Measurements from ENCODE around the gene TIMM10.
A peak's percentile ranks its signal among the peaks of the same experiment; 100 is the strongest.

TIMM10 gene

GRCh38 chr11:57513911-57514537 lies 16.5 kb downstream of the TIMM10 start:
- peaks cover 23% of the 10 kb centered on the region for H3K27me3 ChIP-seq (ENCODE audit: insufficient read depth, low read length, poor library complexity)
- no peaks in the 10 kb centered on the region for H4K20me1 ChIP-seq (ENCODE audit: insufficient read depth, low read length)
- H3K36me3 ChIP-seq (ENCODE audit: insufficient read depth, low read length): no peaks in the 10 kb centered on the region
- H3K4me3 ChIP-seq (ENCODE audit: low read depth in 1 of 2, low read length in 2 of 2): peak overlapping the region in 1 of 2 experiments; percentile 97; a peak in 2 of 4 replicates
- H2AFZ ChIP-seq (ENCODE audit: low read depth, low read length): peak overlapping the region; percentile 96
- no peak for DNase-seq
- H3K4me1 ChIP-seq (ENCODE audit: insufficient read depth, low read length): peaks cover 28% of the 10 kb centered on the region
- H3K79me2 ChIP-seq (ENCODE audit: insufficient read depth, low read length): no peaks in the 10 kb centered on the region
- TF ChIP-seq, protein P1, sequence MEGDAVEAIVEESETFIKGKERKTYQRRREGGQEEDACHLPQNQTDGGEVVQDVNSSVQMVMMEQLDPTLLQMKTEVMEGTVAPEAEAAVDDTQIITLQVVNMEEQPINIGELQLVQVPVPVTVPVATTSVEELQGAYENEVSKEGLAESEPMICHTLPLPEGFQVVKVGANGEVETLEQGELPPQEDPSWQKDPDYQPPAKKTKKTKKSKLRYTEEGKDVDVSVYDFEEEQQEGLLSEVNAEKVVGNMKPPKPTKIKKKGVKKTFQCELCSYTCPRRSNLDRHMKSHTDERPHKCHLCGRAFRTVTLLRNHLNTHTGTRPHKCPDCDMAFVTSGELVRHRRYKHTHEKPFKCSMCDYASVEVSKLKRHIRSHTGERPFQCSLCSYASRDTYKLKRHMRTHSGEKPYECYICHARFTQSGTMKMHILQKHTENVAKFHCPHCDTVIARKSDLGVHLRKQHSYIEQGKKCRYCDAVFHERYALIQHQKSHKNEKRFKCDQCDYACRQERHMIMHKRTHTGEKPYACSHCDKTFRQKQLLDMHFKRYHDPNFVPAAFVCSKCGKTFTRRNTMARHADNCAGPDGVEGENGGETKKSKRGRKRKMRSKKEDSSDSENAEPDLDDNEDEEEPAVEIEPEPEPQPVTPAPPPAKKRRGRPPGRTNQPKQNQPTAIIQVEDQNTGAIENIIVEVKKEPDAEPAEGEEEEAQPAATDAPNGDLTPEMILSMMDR (IDR thresholded peaks at IDR 0.05; ENCODE audit: borderline replicate concordance, extremely low read depth, low read length, poor library complexity, severe bottlenecking): no peak
- TF ChIP-seq EZH2 (IDR thresholded peaks at IDR 0.05; ENCODE audit: borderline replicate concordance, low read depth, low read length, severe bottlenecking): no peak
- H3K27ac ChIP-seq (ENCODE audit: low read length): no peak overlapping the region
- peak overlapping the region; percentile 74 for H3K9ac ChIP-seq (ENCODE audit: low read depth, low read length)
- no peaks in the 10 kb centered on the region for H3K9me3 ChIP-seq (ENCODE audit: insufficient read depth, low read length, severe bottlenecking)
- H3K4me2 ChIP-seq (ENCODE audit: insufficient read depth, low read length): peak overlapping the region; percentile 89
- ATAC-seq (ENCODE audit: insufficient read depth, low read depth): no peak

DNA sequence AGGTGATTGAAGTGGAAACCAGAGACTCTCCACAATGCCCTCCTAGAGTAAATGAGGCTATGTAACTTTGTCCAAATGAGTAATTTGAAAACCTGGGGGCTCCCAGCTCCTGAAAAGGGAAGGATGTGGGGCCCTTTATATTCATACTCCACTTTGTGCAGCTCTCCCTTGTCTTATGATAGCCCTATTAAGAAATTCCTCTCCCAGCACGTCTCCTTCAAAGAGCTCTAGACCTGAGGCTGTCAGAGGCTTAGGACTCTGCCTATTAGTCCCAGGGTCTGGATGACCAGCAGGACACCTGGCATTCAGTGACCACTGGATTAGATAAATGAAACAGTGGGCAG lies 17.1 kb downstream of the TIMM10 start:
- ATAC-seq (ENCODE audit: insufficient read depth, low read depth) (no peak), DNase-seq (no peak)
- no peak overlapping the region for H3K4me3 ChIP-seq (ENCODE audit: low read depth in 1 of 2, low read length in 2 of 2)
- TF ChIP-seq, protein P1 (IDR thresholded peaks at IDR 0.05; ENCODE audit: borderline replicate concordance, extremely low read depth, low read length, poor library complexity, severe bottlenecking): no peak
- no peak for TF ChIP-seq EZH2 (IDR thresholded peaks at IDR 0.05; ENCODE audit: borderline replicate concordance, low read depth, low read length, severe bottlenecking)
- no peaks in the 10 kb centered on the region for H4K20me1 ChIP-seq (ENCODE audit: insufficient read depth, low read length)
- no peak overlapping the region for H3K9ac ChIP-seq (ENCODE audit: low read depth, low read length)
- no peak overlapping the region for H3K27ac ChIP-seq (ENCODE audit: low read length)
- H3K4me1 ChIP-seq (ENCODE audit: insufficient read depth, low read length): peaks cover 28% of the 10 kb centered on the region
- H3K27me3 ChIP-seq (ENCODE audit: insufficient read depth, low read length, poor library complexity): peaks cover 23% of the 10 kb centered on the region
- no peaks in the 10 kb centered on the region for H3K36me3 ChIP-seq (ENCODE audit: insufficient read depth, low read length)
- no peaks in the 10 kb centered on the region for H3K9me3 ChIP-seq (ENCODE audit: insufficient read depth, low read length, severe bottlenecking)
- no peak overlapping the region for H2AFZ ChIP-seq (ENCODE audit: low read depth, low read length)
- H3K79me2 ChIP-seq (ENCODE audit: insufficient read depth, low read length): no peaks in the 10 kb centered on the region
- H3K4me2 ChIP-seq (ENCODE audit: insufficient read depth, low read length): no peak overlapping the region

- peaks cover 28% of the 10 kb centered on the region for H3K4me1 ChIP-seq (ENCODE audit: insufficient read depth, low read length)
- no peak overlapping the region for H3K9ac ChIP-seq (ENCODE audit: low read depth, low read length)
- no peaks in the 10 kb centered on the region for H3K79me2 ChIP-seq (ENCODE audit: insufficient read depth, low read length)
- H3K36me3 ChIP-seq (ENCODE audit: insufficient read depth, low read length): no peaks in the 10 kb centered on the region
- TF ChIP-seq, protein P1 (IDR thresholded peaks at IDR 0.05; ENCODE audit: borderline replicate concordance, extremely low read depth, low read length, poor library complexity, severe bottlenecking): no peak
- TF ChIP-seq EZH2 (IDR thresholded peaks at IDR 0.05; ENCODE audit: borderline replicate concordance, low read depth, low read length, severe bottlenecking): no peak
- H3K4me3 ChIP-seq (ENCODE audit: low read depth in 1 of 2, low read length in 2 of 2): no peak overlapping the region
- H3K9me3 ChIP-seq (ENCODE audit: insufficient read depth, low read length, severe bottlenecking): no peaks in the 10 kb centered on the region
- H3K27ac ChIP-seq (ENCODE audit: low read length): no peak overlapping the region
- H3K27me3 ChIP-seq (ENCODE audit: insufficient read depth, low read length, poor library complexity): peaks cover 23% of the 10 kb centered on the region
- DNase-seq: no peak
- no peak for ATAC-seq (ENCODE audit: insufficient read depth, low read depth)
- no peaks in the 10 kb centered on the region for H4K20me1 ChIP-seq (ENCODE audit: insufficient read depth, low read length)
- no peak overlapping the region for H2AFZ ChIP-seq (ENCODE audit: low read depth, low read length)
- no peak overlapping the region for H3K4me2 ChIP-seq (ENCODE audit: insufficient read depth, low read length)
Observed at GRCh38 chr11:57512646-57513451, 17.7 kb downstream of the TIMM10 start.
